Spleen (tissue), 11 donors: ENCODE measurements around the gene SLC48A1. TPM values are rescaled to one million over a fixed set of nuclear protein-coding genes. Genes with fewer than 3 reads are reported as not detected.

Experiments
- DNase-seq: peaks from one replicate; pipeline ENCODE4 v3.0.0-alpha.2; 2020
- H3K27ac ChIP-seq, 8 donors: fragments of 200-600 bp; sonication (generic) in 7 of 8; 1 replicate in 4 of 8; 2 replicates in 4 of 8; pipeline versions ENCODE4 v1.5.0 to v1.8.0; 2016 to 2021; ENCODE audit warnings: inconsistent platforms in 4 of 8, mild to moderate bottlenecking in 4 of 8, moderate library complexity in 1 of 8
- H3K27me3 ChIP-seq, 7 donors: fragments of 200-600 bp; sonication (generic) in 6 of 7; replicated peaks in 1 of 7; 1 replicate in 4 of 7; 2 replicates in 3 of 7; pipeline versions ENCODE4 v1.5.0 to v1.8.0; 2016 to 2021; ENCODE audit warnings: inconsistent platforms in 3 of 7, mild to moderate bottlenecking in 1 of 7
- H3K36me3 ChIP-seq, 6 donors: fragments of 200-600 bp; sonication (generic) in 5 of 6; 1 replicate in 4 of 6; 2 replicates in 2 of 6; pipeline versions ENCODE4 v1.5.0 to v1.8.0; 2016 to 2021; ENCODE audit warnings: inconsistent platforms in 2 of 6
- H3K4me1 ChIP-seq, 6 donors: fragments of 200-600 bp; sonication (generic) in 5 of 6; 1 replicate in 3 of 6; 2 replicates in 3 of 6; pipeline versions ENCODE4 v1.5.0 to v1.8.0; 2016 to 2021; ENCODE audit warnings: inconsistent platforms in 3 of 6
- H3K4me3 ChIP-seq, 8 donors: fragments of 200-600 bp; sonication (generic) in 7 of 8; 1 replicate in 4 of 8; 2 replicates in 4 of 8; pipeline versions ENCODE4 v1.5.0 to v1.8.0; 2016 to 2021; ENCODE audit warnings: inconsistent platforms in 4 of 8, mild to moderate bottlenecking in 4 of 8, moderate library complexity in 2 of 8
- H3K9me3 ChIP-seq, 8 donors: fragments of 200-600 bp; sonication (generic) in 7 of 8; 1 replicate in 4 of 8; 2 replicates in 4 of 8; pipeline versions ENCODE4 v1.5.0 to v1.8.0; 2016 to 2021; ENCODE audit warnings: inconsistent platforms in 4 of 8
- POLR2A ChIP-seq, 3 donors: fragments of 450-650 bp; IDR thresholded peaks; one replicate each; pipeline ENCODE4 v1.5.1; 2017; ENCODE audit warnings: antibody characterized with exemption in 3 of 3, mild to moderate bottlenecking in 1 of 3
- POLR2AphosphoS5 ChIP-seq, 3 donors: sonication (generic); formaldehyde crosslinking; IDR thresholded peaks; one replicate each; pipeline ENCODE4 v1.5.1; 2017; ENCODE audit warnings: antibody characterized with exemption in 3 of 3
- WGBS, 5 donors: extraction: QIAGEN DNeasy Blood & Tissue Kit in 3 of 5; methylation state at CpG; one replicate each; pipeline versions ENCODE4 v1.1.5 to v1.1.7; 2013 to 2018; 5-methylcytosine and 5-hydroxymethylcytosine counted together
- intact Hi-C: fragments of 100-400 bp; cut with DNase I; formaldehyde crosslinking; loops from one replicate; pipeline ENCODE4 v1.15.0; 2023; ENCODE audit warnings: low total_unique reads
- polyA plus RNA-seq, 3 donors: library from polyadenylated mRNA; stranded (reverse); fragments of 200-250 nt; gene quantifications; one replicate each; pipeline ENCODE4 v1.2.1, GENCODE V29; 2013
- total RNA-seq, 7 donors: library from RNA; depleted of rRNA in 3 of 7; stranded (reverse); fragments of >200 nt in 3 of 7; fragmentation: NEBNext Ultra II Directional in 4 of 7; extraction: Animal tissue kit (Norgen Biotek cat#: 25700) in 4 of 7; gene quantifications; one replicate each; pipeline versions ENCODE4 v1.1.0 to v1.2.1, GENCODE V29; 2016 to 2021
- TF ChIP-seq, protein P1 (sequence below), 11 experiments: fragments of 200-600 bp in 7 of 11; fragments of 450-650 bp in 4 of 11; sonication (generic) in 4 of 11; IDR thresholded peaks in 8 of 11; conservative IDR thresholded peaks in 3 of 11; 1 replicate in 7 of 11; 2 replicates in 4 of 11; pipeline versions ENCODE4 v1.4.0 to v1.8.0; 2016 to 2021; ENCODE audit warnings: antibody characterized with exemption in 11 of 11, inconsistent platforms in 4 of 11, mild to moderate bottlenecking in 1 of 11
- donor health status: healthy with polysubstance abuse.
- donor health status: DM: no; HTN: no; CAD: no; lungs with moderate emphysema.
- donor health status: DM: no; HTN: no; CAD: no.
- donor health status: Bipolar disorder and iron deficiency.
- donor health status: healthy.
- donor health status: DM: no; HTN: no; CAD: no.
- donor health status: DM: yes; HTN: yes; CAD: no.

The SLC48A1 gene
- total and polyA plus RNA-seq, 10 donors, result 8.4 to 66.4 (median 38.0) TPM

- Histone ChIP-seq H3K4me1 (peaks cover 53 to 93% (median 73%) of the 10 kb centered on the region in 6 donors), H3K27me3 (no peaks in the 10 kb centered on the region), H3K9me3 (no peaks in the 10 kb centered on the region), H3K36me3 (peaks cover 0 to under 1% (median 0%) of the 10 kb centered on the region in 6 donors), H3K4me3 (peak within 1 kb of the TSS; percentile 71 to 82 (median 78)), H3K27ac (peak within 1 kb of the TSS; percentile 91 to 98 (median 96))
- intact Hi-C loops, result no loop called here
- DNase-seq, result peak; percentile 95
- 0 to 1% (median 1%) methylated on average over 15 to 58 of the region's 58 CpGs for WGBS, 5 donors
- TF ChIP-seq POLR2AphosphoS5 (IDR thresholded peaks at IDR 0.05) (peak; percentile 70 to 83 (median 76)), POLR2A (IDR thresholded peaks at IDR 0.05) (peak in 1 of 3 donors; percentile 49)
- TF ChIP-seq, protein P1, sequence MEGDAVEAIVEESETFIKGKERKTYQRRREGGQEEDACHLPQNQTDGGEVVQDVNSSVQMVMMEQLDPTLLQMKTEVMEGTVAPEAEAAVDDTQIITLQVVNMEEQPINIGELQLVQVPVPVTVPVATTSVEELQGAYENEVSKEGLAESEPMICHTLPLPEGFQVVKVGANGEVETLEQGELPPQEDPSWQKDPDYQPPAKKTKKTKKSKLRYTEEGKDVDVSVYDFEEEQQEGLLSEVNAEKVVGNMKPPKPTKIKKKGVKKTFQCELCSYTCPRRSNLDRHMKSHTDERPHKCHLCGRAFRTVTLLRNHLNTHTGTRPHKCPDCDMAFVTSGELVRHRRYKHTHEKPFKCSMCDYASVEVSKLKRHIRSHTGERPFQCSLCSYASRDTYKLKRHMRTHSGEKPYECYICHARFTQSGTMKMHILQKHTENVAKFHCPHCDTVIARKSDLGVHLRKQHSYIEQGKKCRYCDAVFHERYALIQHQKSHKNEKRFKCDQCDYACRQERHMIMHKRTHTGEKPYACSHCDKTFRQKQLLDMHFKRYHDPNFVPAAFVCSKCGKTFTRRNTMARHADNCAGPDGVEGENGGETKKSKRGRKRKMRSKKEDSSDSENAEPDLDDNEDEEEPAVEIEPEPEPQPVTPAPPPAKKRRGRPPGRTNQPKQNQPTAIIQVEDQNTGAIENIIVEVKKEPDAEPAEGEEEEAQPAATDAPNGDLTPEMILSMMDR (IDR thresholded peaks at IDR 0.05 in 8 of 11, conservative IDR thresholded peaks at IDR 0.05 in 3 of 11), result no peak
Measured at GRCh38 chr12:47819896-47820630, 47.0 kb downstream of the SLC48A1 start, which contains the start of gene HDAC7. Gene HDAC7, minus strand, starts transcription at chr12:47819903. Its CDS starts 118 bp downstream, at chr12:47819785.

DNA sequence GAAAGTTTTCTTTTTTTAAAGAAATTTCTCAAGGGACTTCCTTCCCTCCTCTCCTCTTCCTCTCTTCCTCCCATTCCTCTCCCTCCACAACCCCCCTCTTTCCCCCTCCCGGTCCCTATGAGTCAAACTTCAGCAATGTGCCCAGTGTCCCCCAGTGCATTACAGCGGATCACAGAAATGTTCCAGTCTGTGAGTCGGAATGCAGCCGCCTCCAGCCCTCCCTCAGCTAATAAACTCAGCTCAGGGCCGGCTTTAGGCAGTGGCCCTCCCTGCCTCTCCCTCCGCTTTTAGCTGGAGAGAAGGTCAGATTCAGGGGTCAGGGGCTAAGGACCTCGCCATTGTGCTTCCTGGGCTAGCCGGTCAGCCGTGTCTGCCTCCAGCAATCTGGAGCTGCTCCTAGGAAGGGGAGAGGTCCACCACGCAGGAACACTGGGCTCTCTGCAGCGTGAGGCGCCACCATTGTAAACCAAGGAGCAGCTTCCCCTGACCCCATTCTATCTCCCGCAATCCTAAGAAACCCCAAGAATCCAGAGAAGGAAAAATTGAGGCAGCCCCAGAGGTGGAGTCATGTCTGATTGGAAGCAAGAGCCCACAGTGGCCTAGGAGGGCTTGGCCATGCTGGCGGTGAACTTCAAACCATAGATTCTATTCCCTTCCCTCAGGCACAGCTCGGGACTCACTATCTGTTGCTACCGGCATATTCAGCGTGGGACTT, 47.8 kb downstream of the SLC48A1 start:
- WGBS, 5 donors, result 50 to 67% (median 56%) methylated on average over 15 to 17 of the region's 17 CpGs
- H3K9me3 ChIP-seq, result no peaks in the 10 kb centered on the region
- no peaks in the 10 kb centered on the region for H3K36me3 ChIP-seq
- H3K27me3 ChIP-seq, result no peaks in the 10 kb centered on the region
- H3K27ac ChIP-seq, result peak overlapping the region; percentile 91 to 98 (median 96)
- TF ChIP-seq, protein P1 (IDR thresholded peaks at IDR 0.05 in 8 of 11, conservative IDR thresholded peaks at IDR 0.05 in 3 of 11), result no peak
- no peak for TF ChIP-seq POLR2A (IDR thresholded peaks at IDR 0.05)
- peak; percentile 22 to 60 (median 27) for TF ChIP-seq POLR2AphosphoS5 (IDR thresholded peaks at IDR 0.05)
- DNase-seq, result no peak
- peaks cover 54 to 93% (median 73%) of the 10 kb centered on the region in 6 donors for H3K4me1 ChIP-seq
- intact Hi-C loops, result no loop called here
- peak overlapping the region in 7 of 8 donors; percentile 71 to 82 (median 79) for H3K4me3 ChIP-seq

- peaks cover 53 to 93% (median 72%) of the 10 kb centered on the region in 6 donors for H3K4me1 ChIP-seq
Measured at GRCh38 chr12:47821346-47821706, 48.3 kb downstream of the SLC48A1 start.

More at GRCh38 chr12:47821346-47821706, 48.3 kb downstream of the SLC48A1 start:
- Histone ChIP-seq H3K9me3 (no peaks in the 10 kb centered on the region), H3K27me3 (no peaks in the 10 kb centered on the region), H3K27ac (peak overlapping the region; percentile 74 to 98 (median 96)), H3K36me3 (no peaks in the 10 kb centered on the region), H3K4me3 (no peak overlapping the region)
- no peak for DNase-seq
- WGBS, 5 donors, result 83 to 92% (median 90%) methylated on average over 4 of the region's 4 CpGs
- TF ChIP-seq POLR2AphosphoS5 (IDR thresholded peaks at IDR 0.05) (no peak), POLR2A (IDR thresholded peaks at IDR 0.05) (no peak)
- TF ChIP-seq, protein P1 (IDR thresholded peaks at IDR 0.05 in 8 of 11, conservative IDR thresholded peaks at IDR 0.05 in 3 of 11), result no peak
- intact Hi-C loops, result no loop called here
